GM12864 (cell line): ENCODE results near the gene TCHP.
A peak's percentile ranks its signal among the peaks of the same experiment; 100 is the strongest.

ENCODE experiments used
- DNase-seq: peaks from one replicate; pipeline ENCODE4 v3.0.0-alpha.2; 2011; ENCODE audit warnings: low read depth
- H3K4me3 ChIP-seq: 2 replicates; pipeline ENCODE4 v1.5.1; 2011; ENCODE audit warnings: mild to moderate bottlenecking, low read depth, low read length, control low read depth
- TF ChIP-seq, protein P1 (sequence below): IDR thresholded peaks from 2 replicates; pipeline ENCODE4 v1.5.1; 2011; ENCODE audit warnings: low read depth, mild to moderate bottlenecking, moderate library complexity, low read length, control low read depth, inconsistent platforms; ENCODE audit errors: missing control alignments

Gene TCHP

GRCh38 chr12:109880043-109880931, 19.8 kb upstream of the TCHP start, which contains the start of gene GLTP:
Gene GLTP, minus strand, starts transcription at chr12:109880541. Its CDS starts 167 bp downstream, at chr12:109880374.
- H3K4me3 ChIP-seq, result peak within 1 kb of the TSS; percentile 84
- DNase-seq, result no peak

GRCh38 chr12:109880938-109881337, 19.1 kb upstream of the TCHP start:
- H3K4me3 ChIP-seq, result peak overlapping the region; percentile 59
- TF ChIP-seq, protein P1, sequence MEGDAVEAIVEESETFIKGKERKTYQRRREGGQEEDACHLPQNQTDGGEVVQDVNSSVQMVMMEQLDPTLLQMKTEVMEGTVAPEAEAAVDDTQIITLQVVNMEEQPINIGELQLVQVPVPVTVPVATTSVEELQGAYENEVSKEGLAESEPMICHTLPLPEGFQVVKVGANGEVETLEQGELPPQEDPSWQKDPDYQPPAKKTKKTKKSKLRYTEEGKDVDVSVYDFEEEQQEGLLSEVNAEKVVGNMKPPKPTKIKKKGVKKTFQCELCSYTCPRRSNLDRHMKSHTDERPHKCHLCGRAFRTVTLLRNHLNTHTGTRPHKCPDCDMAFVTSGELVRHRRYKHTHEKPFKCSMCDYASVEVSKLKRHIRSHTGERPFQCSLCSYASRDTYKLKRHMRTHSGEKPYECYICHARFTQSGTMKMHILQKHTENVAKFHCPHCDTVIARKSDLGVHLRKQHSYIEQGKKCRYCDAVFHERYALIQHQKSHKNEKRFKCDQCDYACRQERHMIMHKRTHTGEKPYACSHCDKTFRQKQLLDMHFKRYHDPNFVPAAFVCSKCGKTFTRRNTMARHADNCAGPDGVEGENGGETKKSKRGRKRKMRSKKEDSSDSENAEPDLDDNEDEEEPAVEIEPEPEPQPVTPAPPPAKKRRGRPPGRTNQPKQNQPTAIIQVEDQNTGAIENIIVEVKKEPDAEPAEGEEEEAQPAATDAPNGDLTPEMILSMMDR, result no peak
- DNase-seq, result no peak

More at GRCh38 chr12:109880043-109880931, 19.8 kb upstream of the TCHP start, which contains the start of gene GLTP:
- TF ChIP-seq, protein P1, result peak; percentile 58

GRCh38 chr12:109881752-109882151, 18.3 kb upstream of the TCHP start:
- no peak overlapping the region for H3K4me3 ChIP-seq
- TF ChIP-seq, protein P1, result no peak
- DNase-seq, result no peak

DNA sequence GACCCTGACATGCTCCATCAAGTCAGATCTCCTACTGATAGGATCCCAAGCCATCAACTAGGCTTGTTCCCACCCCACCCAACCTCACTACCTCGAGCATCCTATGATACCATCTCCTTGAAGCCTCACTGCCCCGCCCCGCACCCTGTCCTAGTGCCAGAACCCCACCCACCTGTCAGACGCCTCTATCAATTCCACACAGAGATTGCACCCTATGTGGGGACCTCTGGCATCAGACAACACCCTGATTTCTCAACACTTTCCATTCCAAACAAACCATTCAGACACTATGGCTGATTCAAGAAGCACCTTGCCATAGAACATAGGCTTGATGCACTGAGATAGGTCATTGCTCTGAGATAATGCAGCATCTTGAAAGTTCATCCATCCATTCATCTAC, 16.6 kb upstream of the TCHP start:
- DNase-seq, result no peak
- TF ChIP-seq, protein P1, result no peak
- no peak overlapping the region for H3K4me3 ChIP-seq

GRCh38 chr12:109885616-109886015, 14.5 kb upstream of the TCHP start:
- DNase-seq, result no peak
- H3K4me3 ChIP-seq, result no peak overlapping the region
- TF ChIP-seq, protein P1, result no peak

- H3K4me3 ChIP-seq, result no peak overlapping the region; the same call in 1 of the 2 replicates
- no peak for DNase-seq
- TF ChIP-seq, protein P1, result no peak
Observed at GRCh38 chr12:109888179-109889020, 11.7 kb upstream of the TCHP start.
